HCEC 1CT (cell line): ENCODE data around the gene CCDC187.

ENCODE experiments used
- DNase-seq: peaks from one replicate; pipeline ENCODE4 v3.0.0-alpha.2; 2017

CCDC187 gene

DNA sequence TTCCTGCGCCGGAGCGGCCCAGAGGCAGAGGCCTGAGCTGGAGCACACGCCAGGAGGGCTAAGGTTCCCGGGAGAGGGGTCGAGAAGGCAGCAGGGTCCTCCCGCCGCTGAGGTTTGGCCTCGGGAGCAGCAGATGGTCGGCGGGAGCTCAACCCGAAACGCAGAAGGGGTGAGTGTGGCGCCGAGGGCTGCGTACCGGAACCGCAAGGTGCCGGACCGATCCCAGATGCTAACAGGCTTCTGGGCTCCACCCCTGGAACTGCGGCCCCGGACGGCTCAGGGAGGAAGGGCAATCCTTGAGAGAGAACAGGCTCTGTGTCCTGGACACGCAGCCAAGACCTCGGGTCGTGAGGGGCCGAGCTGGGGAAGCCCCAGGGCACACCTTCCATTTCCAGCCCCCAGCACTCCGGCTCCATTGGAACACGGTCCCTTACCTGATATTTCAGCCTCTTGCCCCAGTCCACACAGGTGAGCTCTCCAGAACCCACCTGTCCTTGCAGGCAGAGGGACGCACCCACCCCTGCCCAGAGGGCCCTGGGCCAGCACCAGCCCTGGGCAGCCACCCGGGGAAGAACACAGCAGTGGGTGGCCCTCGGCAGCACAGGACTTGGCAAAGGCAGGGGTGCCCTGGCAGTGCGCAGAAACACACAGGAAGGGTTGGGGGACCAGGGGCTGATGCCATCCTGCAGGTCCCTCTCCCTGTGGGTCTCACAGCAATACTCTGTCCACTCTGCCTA is 100.3 kb downstream of the CCDC187 start:
- no peak for DNase-seq

DNA sequence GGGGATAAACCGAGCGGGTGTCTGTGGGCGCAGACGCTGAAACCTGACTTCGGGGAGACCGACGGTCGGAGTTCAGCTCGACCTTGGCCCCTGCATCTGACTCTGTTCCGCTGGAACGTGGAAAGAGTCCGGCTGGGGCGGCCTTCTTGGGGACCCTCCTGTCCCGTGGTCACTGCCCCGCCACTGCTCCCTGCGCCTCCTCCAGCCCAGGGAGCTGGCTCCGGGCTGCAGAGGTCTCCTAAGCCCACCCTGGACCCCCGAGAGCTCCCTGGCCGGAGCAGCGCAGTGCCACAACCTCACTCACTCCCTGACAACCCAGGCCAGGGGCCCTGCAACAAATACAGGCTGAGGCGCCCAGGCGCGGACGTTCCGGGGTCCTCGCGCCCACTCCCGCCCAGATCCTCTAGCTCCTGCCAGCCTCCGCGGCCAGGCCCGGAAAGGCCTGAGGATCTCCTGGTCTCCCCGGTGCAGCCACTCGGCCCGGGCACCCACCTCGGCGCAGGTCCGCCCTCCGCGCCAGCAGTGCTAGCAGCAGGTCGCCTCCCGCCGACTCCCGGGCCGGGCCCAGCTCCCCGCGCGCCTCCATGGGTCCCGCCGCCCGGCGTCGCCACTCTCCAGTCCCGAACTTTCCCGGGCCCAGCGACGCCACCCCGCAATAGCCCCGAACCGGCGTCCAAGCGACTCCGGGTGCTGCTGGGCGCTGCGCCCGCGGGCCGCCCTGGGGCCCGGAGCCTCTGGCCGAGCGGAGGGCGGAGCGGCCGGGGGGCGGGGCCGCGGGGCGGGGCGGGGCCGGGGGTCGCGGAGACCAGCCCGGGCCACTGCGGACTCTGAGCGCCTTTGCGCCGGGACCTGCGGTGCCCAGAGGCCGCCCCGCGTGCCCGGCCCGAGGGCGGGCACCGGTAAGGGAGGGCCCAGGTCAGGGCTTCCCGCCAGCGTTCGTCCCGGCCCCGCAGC is 101.2 kb downstream of the CCDC187 start:
- no peak for DNase-seq

DNA sequence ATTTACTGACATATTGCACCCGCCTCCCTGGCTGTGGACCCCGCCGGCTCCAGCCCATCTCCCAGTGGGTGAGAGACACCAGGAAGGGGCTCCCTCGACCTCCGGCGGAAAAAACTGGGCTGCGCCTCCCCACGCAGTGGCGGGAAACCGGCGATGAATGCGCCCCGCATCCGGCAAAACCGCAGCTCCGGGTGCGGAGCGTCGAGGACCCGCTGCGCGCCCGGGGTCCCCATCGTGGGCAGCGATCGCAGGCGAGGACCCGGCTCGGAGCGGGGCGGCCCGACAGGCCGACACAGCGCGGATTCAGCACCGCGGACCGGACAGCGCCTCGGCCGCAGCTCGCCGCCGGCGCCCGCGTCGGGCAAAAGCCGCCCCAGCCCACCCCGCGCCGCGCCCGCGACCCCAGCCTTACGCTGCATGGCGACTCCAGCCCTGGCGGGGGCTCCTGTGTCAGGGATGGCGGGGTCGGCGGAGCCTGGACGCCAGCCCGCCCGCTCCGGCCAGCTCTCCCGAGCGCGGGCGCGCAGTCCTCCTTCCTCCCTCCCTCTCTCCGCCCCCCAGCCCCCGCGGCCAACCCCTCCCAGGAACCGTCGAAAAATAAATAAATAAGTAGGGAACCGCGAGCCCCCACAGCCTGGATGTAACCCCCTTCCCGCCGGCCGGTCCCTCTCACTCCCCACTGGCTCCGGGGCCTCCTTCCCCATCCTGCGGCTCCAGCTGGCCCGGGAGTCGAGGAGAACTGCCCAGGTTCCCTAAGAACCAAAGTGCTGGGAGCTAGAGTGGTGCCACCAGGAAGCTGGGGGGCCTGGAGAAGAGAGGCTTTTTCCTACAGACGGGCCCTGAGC is 102.1 kb downstream of the CCDC187 start:
- no peak for DNase-seq

DNA sequence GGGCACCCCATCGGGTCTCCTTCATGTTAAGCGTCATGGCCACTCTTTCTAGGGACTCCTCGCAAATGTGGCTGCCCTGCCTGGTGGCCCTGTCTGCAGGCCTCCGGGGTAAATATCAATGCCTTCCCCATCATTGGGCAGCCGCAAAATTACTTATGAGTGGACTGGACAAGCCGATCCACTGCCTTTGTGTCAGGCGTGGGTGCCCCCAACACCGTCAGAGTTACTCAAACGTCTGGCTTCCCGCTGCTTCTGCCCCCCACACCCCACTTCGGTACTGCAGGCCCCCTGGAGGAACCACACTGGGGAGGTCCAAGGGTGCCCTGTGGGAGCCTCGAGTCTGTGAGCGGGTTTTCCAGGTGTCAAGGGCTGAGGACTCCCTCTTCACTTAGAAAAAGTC is 102.7 kb downstream of the CCDC187 start:
- no peak for DNase-seq

DNA sequence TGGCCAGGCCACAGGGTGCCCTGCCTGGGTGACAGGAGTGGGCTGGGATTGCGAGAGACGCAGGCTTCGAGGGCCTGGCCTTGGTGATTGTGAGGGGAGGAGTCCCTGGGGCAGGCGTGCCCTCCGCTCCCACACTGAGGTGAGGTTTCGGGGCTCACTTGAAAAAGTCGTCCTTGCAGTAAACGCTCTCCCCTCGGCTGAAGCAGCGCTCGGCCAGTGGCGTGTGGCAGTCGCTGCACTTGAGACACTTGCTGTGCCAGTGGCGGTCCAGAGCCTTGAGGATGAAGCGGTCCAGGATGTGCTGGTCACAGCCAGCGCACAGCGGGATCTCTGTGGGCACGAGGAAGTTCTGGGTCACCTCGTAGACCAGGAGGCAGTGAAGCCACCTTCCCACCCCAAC is 103.5 kb downstream of the CCDC187 start:
- DNase-seq: no peak
